ENCODE data around the gene MAT2A.
"Not testable (repeated sequence)": the region's sequence is repeated elsewhere in the genome, so short reads cannot be mapped to it uniquely, and the experiment has no call there.

The MAT2A gene

GRCh38 chr2:85579266-85579935 is 40.4 kb downstream of the MAT2A start:
- no peak for DNase-seq (ENCODE audit: low read depth in 2 of 2)

- DNase-seq (ENCODE audit: low read depth in 2 of 2) = no peak
Measured at GRCh38 chr2:85580206-85580605, 41.2 kb downstream of the MAT2A start.

GRCh38 chr2:85582492-85582891 is 43.5 kb downstream of the MAT2A start:
- DNase-seq (ENCODE audit: low read depth in 2 of 2) = no peak

GRCh38 chr2:85583667-85584353 is 44.8 kb downstream of the MAT2A start:
- peak in 1 of 2 donors; percentile 29 for DNase-seq (ENCODE audit: low read depth in 2 of 2)

- no peak for DNase-seq (ENCODE audit: low read depth in 2 of 2)
Measured at GRCh38 chr2:85584354-85584856, 45.4 kb downstream of the MAT2A start, which contains the start of gene VAMP5. Gene VAMP5 (plus strand): TSS chr2:85584431. CDS start chr2:85584491, 60 bp downstream.

- DNase-seq (ENCODE audit: low read depth in 2 of 2) = no peak
Measured at GRCh38 chr2:85584857-85585780, 46.2 kb downstream of the MAT2A start.

GRCh38 chr2:85585781-85586105 is 46.8 kb downstream of the MAT2A start:
- DNase-seq (ENCODE audit: low read depth in 2 of 2) = no peak

GRCh38 chr2:85588236-85588635 is 49.3 kb downstream of the MAT2A start:
- DNase-seq (ENCODE audit: low read depth in 2 of 2) = no peak

- DNase-seq (ENCODE audit: low read depth in 2 of 2) = no peak
Measured at GRCh38 chr2:85588645-85589044, 49.7 kb downstream of the MAT2A start.

GRCh38 chr2:85589181-85589580 is 50.2 kb downstream of the MAT2A start:
- DNase-seq (ENCODE audit: low read depth in 2 of 2) = no peak

- no peak for DNase-seq (ENCODE audit: low read depth in 2 of 2)
Measured at GRCh38 chr2:85589982-85590791, 51.2 kb downstream of the MAT2A start.

GRCh38 chr2:85590950-85591349 is 52.0 kb downstream of the MAT2A start:
- DNase-seq (ENCODE audit: low read depth in 2 of 2) = no peak

- DNase-seq (ENCODE audit: low read depth in 2 of 2) = no peak
Measured at GRCh38 chr2:85591563-85591962, 52.6 kb downstream of the MAT2A start.

- not testable (repeated sequence) for DNase-seq (ENCODE audit: low read depth in 2 of 2)
Measured at GRCh38 chr2:85592299-85592698, 53.3 kb downstream of the MAT2A start.

- no peak for DNase-seq (ENCODE audit: low read depth in 2 of 2)
Measured at GRCh38 chr2:85593023-85593422, 54.1 kb downstream of the MAT2A start.

Measured in stimulated activated CD8-positive, alpha-beta memory T cell treated with anti-CD3 and anti-CD28 coated beads, Interleukin-2, amount 100 ng/mL, for 48 hours (primary cell).